ENCODE data around the gene PI4KA. TPM values are rescaled to one million over a fixed set of nuclear protein-coding genes. Genes with fewer than 3 reads are reported as not detected.
"Not testable (repeated sequence)": the region's sequence is repeated elsewhere in the genome, so short reads cannot be mapped to it uniquely, and the experiment has no call there.

PI4KA gene
- total and polyA plus RNA-seq, 2 experiments from 2014 or later = 83.7 to 85.2 TPM

DNA sequence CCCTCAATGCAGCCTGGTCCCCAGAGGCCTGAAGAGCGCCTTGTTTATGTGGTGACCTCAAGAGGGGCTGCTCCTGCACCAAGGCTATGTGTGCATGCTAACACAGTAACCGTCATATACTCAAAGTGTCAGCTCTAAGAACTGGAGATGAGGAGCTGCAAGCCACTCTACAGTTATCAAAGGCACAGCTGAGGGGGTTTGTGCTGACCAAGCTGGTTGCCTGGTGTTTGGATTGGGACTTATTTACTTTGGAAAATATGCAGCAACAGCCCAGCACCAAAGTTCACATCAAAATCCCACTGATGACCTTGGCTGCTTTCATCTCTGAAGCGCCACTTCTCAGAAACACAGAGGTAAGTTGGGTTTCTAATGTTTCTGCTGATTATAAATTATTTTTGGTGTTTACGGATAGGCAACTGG, 84.8 kb downstream of the PI4KA start, which contains the start of gene SERPIND1:
TSS of gene SERPIND1 (plus strand) at position 321 of the 420 bp plus-strand sequence. CDS start 5,200 bp downstream, outside the sequence.
- Histone ChIP-seq H3K36me3 (no peaks in the 10 kb centered on the region), H3K9me3 (ENCODE audit: low read depth) (no peaks in the 10 kb centered on the region)
- TF ChIP-seq, protein P1, sequence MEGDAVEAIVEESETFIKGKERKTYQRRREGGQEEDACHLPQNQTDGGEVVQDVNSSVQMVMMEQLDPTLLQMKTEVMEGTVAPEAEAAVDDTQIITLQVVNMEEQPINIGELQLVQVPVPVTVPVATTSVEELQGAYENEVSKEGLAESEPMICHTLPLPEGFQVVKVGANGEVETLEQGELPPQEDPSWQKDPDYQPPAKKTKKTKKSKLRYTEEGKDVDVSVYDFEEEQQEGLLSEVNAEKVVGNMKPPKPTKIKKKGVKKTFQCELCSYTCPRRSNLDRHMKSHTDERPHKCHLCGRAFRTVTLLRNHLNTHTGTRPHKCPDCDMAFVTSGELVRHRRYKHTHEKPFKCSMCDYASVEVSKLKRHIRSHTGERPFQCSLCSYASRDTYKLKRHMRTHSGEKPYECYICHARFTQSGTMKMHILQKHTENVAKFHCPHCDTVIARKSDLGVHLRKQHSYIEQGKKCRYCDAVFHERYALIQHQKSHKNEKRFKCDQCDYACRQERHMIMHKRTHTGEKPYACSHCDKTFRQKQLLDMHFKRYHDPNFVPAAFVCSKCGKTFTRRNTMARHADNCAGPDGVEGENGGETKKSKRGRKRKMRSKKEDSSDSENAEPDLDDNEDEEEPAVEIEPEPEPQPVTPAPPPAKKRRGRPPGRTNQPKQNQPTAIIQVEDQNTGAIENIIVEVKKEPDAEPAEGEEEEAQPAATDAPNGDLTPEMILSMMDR (IDR thresholded peaks at IDR 0.05; ENCODE audit: low read depth, low read length) = no peak

DNA sequence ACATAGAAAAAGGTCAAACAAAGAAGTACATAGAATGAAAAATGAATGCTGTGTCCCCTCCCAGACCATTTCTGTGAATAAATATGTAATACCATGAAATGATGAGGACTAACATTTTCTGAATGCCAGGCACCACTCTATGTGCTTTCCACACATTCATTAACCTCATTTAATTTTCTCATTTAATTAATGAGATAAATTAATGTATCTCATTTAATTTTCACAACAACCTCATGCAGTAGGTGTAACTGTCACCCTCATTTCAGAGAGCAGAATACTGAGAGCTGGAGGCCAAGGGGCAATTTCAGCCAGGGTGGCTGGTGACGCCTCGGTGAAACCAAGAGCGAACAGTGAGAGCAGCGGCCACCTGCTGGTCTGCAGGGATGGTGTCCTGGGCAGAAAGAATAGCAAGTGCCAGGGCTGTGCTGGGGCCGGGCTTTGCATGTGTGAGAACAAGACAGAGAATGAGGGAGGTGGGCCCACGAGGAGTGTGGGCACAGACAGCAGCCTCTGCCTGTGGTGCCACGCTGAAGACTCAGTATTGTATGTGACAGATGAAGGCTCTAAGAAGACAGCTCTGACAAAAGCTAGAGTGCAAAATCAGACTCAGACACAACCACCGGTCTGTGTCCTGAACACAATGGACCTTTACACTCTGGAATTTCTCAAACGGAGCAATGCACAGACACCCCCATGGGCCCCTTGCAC, 86.5 kb downstream of the PI4KA start:
- H3K36me3 ChIP-seq = no peaks in the 10 kb centered on the region
- H3K27ac ChIP-seq = no peak overlapping the region
- TF ChIP-seq, protein P1 (IDR thresholded peaks at IDR 0.05; ENCODE audit: low read depth, low read length) = no peak
- no peaks in the 10 kb centered on the region for H3K9me3 ChIP-seq (ENCODE audit: low read depth)
- no peaks in the 10 kb centered on the region for H3K27me3 ChIP-seq
- DNase-seq (ENCODE audit: low read depth in 1 of 2, low spot score in 1 of 2) = peak in 1 of 2 donors; percentile 31
- H3K4me3 ChIP-seq = no peak overlapping the region
- H3K4me1 ChIP-seq (ENCODE audit: low read depth) = peaks cover 35% of the 10 kb centered on the region

More for the DNA sequence above, 84.8 kb downstream of the PI4KA start, which contains the start of gene SERPIND1:
- no peak within 1 kb of the TSS for H3K4me3 ChIP-seq
- H3K27me3 ChIP-seq = no peaks in the 10 kb centered on the region
- H3K27ac ChIP-seq = peak within 1 kb of the TSS; percentile 54
- peaks cover 44% of the 10 kb centered on the region for H3K4me1 ChIP-seq (ENCODE audit: low read depth)
- peak in 1 of 2 donors; percentile 54 for DNase-seq (ENCODE audit: low read depth in 1 of 2, low spot score in 1 of 2)

DNA sequence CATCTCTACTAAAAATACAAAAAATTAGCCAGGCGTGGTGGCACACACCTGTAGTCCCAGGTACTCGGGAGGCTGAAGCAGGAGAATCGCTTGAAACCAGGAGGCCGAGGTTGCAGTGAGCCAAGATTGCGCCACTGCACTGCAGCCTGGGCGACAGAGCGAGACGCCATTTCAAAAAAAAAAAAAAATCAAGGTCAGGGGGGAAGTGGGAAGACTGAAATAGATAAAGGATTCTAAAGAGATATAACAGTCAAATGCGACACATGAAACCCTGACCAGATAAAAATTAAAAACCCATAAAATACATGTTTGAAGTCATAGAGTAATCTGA, 89.2 kb downstream of the PI4KA start:
- not testable (repeated sequence) for H3K4me3 ChIP-seq; DNase-seq (ENCODE audit: low read depth in 1 of 2, low spot score in 1 of 2); H3K36me3 ChIP-seq; H3K9me3 ChIP-seq (ENCODE audit: low read depth); H3K27ac ChIP-seq; H3K27me3 ChIP-seq
- peaks cover 10% of the 10 kb centered on the region for H3K4me1 ChIP-seq (ENCODE audit: low read depth)

DNA sequence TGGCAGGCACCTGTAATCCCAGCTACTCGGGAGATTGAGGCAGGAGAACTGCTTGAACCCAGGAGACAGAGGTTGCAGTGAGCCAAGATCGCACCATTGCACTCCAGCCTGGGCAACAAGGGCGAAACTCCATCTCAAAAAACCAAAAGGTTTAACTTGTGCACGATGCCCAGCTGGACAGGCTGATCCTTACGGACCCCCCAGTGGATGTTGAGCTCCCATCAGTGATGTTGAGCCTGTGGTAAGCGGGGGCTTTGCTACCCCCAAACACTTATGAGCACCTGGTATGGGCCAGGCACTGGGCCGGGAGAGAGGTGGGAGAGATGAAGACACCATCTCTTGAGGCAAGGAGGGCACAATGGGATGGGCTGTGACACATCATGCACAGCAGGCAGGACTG, 92.1 kb downstream of the PI4KA start:
- Histone ChIP-seq H3K4me3 (no peak overlapping the region), H3K9me3 (ENCODE audit: low read depth) (no peaks in the 10 kb centered on the region), H3K27me3 (no peaks in the 10 kb centered on the region), H3K36me3 (peaks cover 13% of the 10 kb centered on the region), H3K4me1 (ENCODE audit: low read depth) (no peaks in the 10 kb centered on the region), H3K27ac (no peak overlapping the region)
- no peak for DNase-seq (ENCODE audit: low read depth in 1 of 2, low spot score in 1 of 2)
- TF ChIP-seq, protein P1 (IDR thresholded peaks at IDR 0.05; ENCODE audit: low read depth, low read length) = no peak

DNA sequence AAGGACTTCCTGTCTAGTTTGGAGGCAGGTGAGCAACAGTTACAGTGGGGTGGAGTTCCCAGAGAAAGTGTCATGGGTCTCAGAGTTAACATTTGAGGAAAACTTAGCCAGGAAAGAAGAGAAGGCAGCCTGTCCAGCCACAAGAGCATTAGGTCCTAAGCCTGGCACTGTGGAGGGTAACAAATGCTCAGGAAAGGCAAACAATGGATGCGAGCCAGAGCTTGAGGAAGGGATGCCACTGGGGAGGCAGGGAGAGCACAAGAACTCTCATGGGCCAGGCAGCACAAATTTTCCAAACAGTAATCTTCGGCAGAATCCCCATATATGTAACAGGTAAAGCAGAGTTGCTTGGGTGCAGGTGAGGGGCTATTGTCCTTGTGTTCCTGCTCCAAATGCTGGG, 92.7 kb downstream of the PI4KA start:
- TF ChIP-seq, protein P1 (IDR thresholded peaks at IDR 0.05; ENCODE audit: low read depth, low read length) = no peak
- no peak for DNase-seq (ENCODE audit: low read depth in 1 of 2, low spot score in 1 of 2)
- H3K36me3 ChIP-seq = peaks cover 13% of the 10 kb centered on the region
- H3K27ac ChIP-seq = no peak overlapping the region
- no peaks in the 10 kb centered on the region for H3K4me1 ChIP-seq (ENCODE audit: low read depth)
- H3K4me3 ChIP-seq = no peak overlapping the region
- H3K9me3 ChIP-seq (ENCODE audit: low read depth) = no peaks in the 10 kb centered on the region
- no peaks in the 10 kb centered on the region for H3K27me3 ChIP-seq

DNA sequence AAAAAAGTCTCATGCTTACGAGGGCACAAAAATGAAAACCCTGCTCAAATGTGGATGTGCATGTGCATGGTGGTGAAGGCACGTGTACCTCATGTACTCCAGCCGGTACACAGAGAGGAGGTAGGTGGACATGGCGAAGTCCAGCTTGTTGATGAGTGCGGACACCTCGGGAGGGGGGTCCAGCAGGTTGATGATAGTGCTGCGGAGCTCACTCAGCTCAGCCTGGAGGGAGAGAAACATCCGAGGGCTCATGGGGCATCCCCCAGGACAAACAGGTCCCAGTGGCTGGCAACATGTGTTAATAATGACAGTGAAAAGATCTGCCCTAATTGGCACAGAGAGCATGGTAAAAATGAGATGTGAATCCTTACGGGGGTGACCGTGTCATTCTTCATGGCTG, 93.9 kb downstream of the PI4KA start:
- TF ChIP-seq, protein P1 (IDR thresholded peaks at IDR 0.05; ENCODE audit: low read depth, low read length) = no peak
- Histone ChIP-seq H3K4me3 (no peak overlapping the region), H3K9me3 (ENCODE audit: low read depth) (no peaks in the 10 kb centered on the region), H3K27ac (no peak overlapping the region), H3K4me1 (ENCODE audit: low read depth) (no peaks in the 10 kb centered on the region), H3K27me3 (no peaks in the 10 kb centered on the region), H3K36me3 (peaks cover 13% of the 10 kb centered on the region)
- DNase-seq (ENCODE audit: low read depth in 1 of 2, low spot score in 1 of 2) = no peak

Measured in cardiac muscle cell (in vitro differentiated cells and primary cell).